ENCODE measurements around the gene SIVA1. TPM values are rescaled to one million over a fixed set of nuclear protein-coding genes. Genes with fewer than 3 reads are reported as not detected.

Gene SIVA1
- total RNA-seq, 1 donor from 2014 or later: 47.9 TPM

GRCh38 chr14:104788873-104789663 lies 36.1 kb downstream of the SIVA1 start:
- ChIA-PET POLR2A (interaction anchor here (0.6 to 1.1 kb wide), 2 partner anchors 20 to 689 kb away, joined by 3 to 4 read pairs; no protein-coding TSS in a partner anchor), CTCF (no interaction called here)
- H3K27me3 Mint-ChIP-seq: no peaks in the 10 kb centered on the region
- DNase-seq (no peak), ATAC-seq (ENCODE audit: low read depth) (no peak)
- no peak overlapping the region for H3K4me3 Mint-ChIP-seq
- H3K36me3 Mint-ChIP-seq (ENCODE audit: low read depth): peaks cover 13% of the 10 kb centered on the region
- TF ChIP-seq CTCF (IDR thresholded peaks at IDR 0.05): no peak
- no peak overlapping the region for H3K27ac Mint-ChIP-seq
- peaks cover 18% of the 10 kb centered on the region for H3K4me1 Mint-ChIP-seq
- H3K9me3 Mint-ChIP-seq: no peaks in the 10 kb centered on the region
- intact Hi-C loops (cut with micrococcal nuclease): no loop called here

GRCh38 chr14:104789752-104790743 lies 37.1 kb downstream of the SIVA1 start:
- intact Hi-C loops (cut with micrococcal nuclease): no loop called here
- no peak for TF ChIP-seq CTCF (IDR thresholded peaks at IDR 0.05)
- Mint-ChIP-seq H3K36me3 (ENCODE audit: low read depth) (peaks cover 13% of the 10 kb centered on the region), H3K27me3 (no peaks in the 10 kb centered on the region), H3K4me1 (peaks cover 24% of the 10 kb centered on the region), H3K9me3 (no peaks in the 10 kb centered on the region), H3K27ac (no peak overlapping the region), H3K4me3 (no peak overlapping the region)
- ATAC-seq (ENCODE audit: low read depth) (no peak), DNase-seq (no peak)
- ChIA-PET POLR2A (no interaction called here), CTCF (no interaction called here)

GRCh38 chr14:104791425-104791824 lies 38.5 kb downstream of the SIVA1 start:
- no peaks in the 10 kb centered on the region for H3K27me3 Mint-ChIP-seq
- no peak for DNase-seq
- TF ChIP-seq CTCF (IDR thresholded peaks at IDR 0.05): no peak
- POLR2A ChIA-PET: no interaction called here
- no peaks in the 10 kb centered on the region for H3K9me3 Mint-ChIP-seq
- peaks cover 13% of the 10 kb centered on the region for H3K36me3 Mint-ChIP-seq (ENCODE audit: low read depth)
- ATAC-seq (ENCODE audit: low read depth): no peak
- CTCF ChIA-PET: no interaction called here
- intact Hi-C loops (cut with micrococcal nuclease): no loop called here
- no peak overlapping the region for H3K4me3 Mint-ChIP-seq
- H3K27ac Mint-ChIP-seq: no peak overlapping the region
- peaks cover 30% of the 10 kb centered on the region for H3K4me1 Mint-ChIP-seq

- ATAC-seq (ENCODE audit: low read depth) (no peak), DNase-seq (no peak)
- peaks cover 33% of the 10 kb centered on the region for H3K4me1 Mint-ChIP-seq
- no peak for TF ChIP-seq CTCF (IDR thresholded peaks at IDR 0.05)
- POLR2A ChIA-PET: no interaction called here
- H3K36me3 Mint-ChIP-seq (ENCODE audit: low read depth): peaks cover 13% of the 10 kb centered on the region
- intact Hi-C loops (cut with micrococcal nuclease): no loop called here
- no peaks in the 10 kb centered on the region for H3K27me3 Mint-ChIP-seq
- H3K27ac Mint-ChIP-seq: no peak overlapping the region
- CTCF ChIA-PET: no interaction called here
- H3K9me3 Mint-ChIP-seq: no peaks in the 10 kb centered on the region
- H3K4me3 Mint-ChIP-seq: no peak overlapping the region
Measured at GRCh38 chr14:104792101-104792884, 39.3 kb downstream of the SIVA1 start.
